ENCODE measurements around the gene CCDC178. TPM values are rescaled to one million over a fixed set of nuclear protein-coding genes. Genes with fewer than 3 reads are reported as not detected.

The CCDC178 gene
- total RNA-seq, 1 experiment from 2014 or later: not detected

DNA sequence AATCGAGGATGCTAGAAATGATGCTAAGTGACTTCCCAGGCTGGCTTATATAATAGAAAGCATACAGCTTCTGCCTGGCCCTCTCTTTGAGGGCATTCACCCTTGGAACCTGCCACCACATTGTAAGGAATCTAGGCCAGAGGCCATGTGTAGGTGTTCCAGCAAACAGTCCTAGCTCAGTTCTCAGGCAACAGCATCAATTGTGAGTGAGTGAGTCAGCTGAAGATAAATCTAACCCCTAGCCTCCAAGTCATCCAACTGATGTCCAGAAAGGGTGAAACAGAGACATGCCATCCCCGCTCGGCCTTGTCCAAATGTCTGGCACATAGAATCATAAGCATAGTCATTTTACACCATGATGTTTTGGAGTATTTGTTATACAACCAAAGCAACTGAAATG, 343.4 kb downstream of the CCDC178 start:
- no peak overlapping the region for H3K4me3 ChIP-seq
- intact Hi-C loops (cut with micrococcal nuclease; ENCODE audit: unreplicated experiment): no loop called here
- no peaks in the 10 kb centered on the region for H4K20me1 ChIP-seq (ENCODE audit: insufficient read depth)
- H3K27ac ChIP-seq: no peak overlapping the region
- BruUV-seq (replicated peaks): no TSS peak
- POLR2A ChIA-PET (ENCODE audit: unreplicated experiment): no interaction called here
- no peaks in the 10 kb centered on the region for H3K4me1 ChIP-seq (replicated peaks; ENCODE audit: insufficient read depth)
- no peaks in the 10 kb centered on the region for H3K9me3 ChIP-seq (ENCODE audit: insufficient read depth, low read depth)
- H3K79me2 ChIP-seq (ENCODE audit: low read depth): no peaks in the 10 kb centered on the region
- H3K36me3 ChIP-seq (ENCODE audit: low read depth): no peaks in the 10 kb centered on the region
- no peaks in the 10 kb centered on the region for H3F3A ChIP-seq (ENCODE audit: insufficient read depth, low read depth)
- CTCF ChIA-PET: no interaction called here
- no peaks in the 10 kb centered on the region for H3K27me3 ChIP-seq (ENCODE audit: insufficient read depth, low read depth)
- H3K4me2 ChIP-seq: no peak overlapping the region
- TF ChIP-seq EZH2 (IDR thresholded peaks at IDR 0.05; ENCODE audit: low read depth): no peak
- TF ChIP-seq, protein P1, sequence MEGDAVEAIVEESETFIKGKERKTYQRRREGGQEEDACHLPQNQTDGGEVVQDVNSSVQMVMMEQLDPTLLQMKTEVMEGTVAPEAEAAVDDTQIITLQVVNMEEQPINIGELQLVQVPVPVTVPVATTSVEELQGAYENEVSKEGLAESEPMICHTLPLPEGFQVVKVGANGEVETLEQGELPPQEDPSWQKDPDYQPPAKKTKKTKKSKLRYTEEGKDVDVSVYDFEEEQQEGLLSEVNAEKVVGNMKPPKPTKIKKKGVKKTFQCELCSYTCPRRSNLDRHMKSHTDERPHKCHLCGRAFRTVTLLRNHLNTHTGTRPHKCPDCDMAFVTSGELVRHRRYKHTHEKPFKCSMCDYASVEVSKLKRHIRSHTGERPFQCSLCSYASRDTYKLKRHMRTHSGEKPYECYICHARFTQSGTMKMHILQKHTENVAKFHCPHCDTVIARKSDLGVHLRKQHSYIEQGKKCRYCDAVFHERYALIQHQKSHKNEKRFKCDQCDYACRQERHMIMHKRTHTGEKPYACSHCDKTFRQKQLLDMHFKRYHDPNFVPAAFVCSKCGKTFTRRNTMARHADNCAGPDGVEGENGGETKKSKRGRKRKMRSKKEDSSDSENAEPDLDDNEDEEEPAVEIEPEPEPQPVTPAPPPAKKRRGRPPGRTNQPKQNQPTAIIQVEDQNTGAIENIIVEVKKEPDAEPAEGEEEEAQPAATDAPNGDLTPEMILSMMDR (conservative IDR thresholded peaks at IDR 0.05): no peak
- H3K9me2 ChIP-seq (ENCODE audit: insufficient read depth): no peaks in the 10 kb centered on the region
- no peak overlapping the region for H2AFZ ChIP-seq
- no peak for DNase-seq

DNA sequence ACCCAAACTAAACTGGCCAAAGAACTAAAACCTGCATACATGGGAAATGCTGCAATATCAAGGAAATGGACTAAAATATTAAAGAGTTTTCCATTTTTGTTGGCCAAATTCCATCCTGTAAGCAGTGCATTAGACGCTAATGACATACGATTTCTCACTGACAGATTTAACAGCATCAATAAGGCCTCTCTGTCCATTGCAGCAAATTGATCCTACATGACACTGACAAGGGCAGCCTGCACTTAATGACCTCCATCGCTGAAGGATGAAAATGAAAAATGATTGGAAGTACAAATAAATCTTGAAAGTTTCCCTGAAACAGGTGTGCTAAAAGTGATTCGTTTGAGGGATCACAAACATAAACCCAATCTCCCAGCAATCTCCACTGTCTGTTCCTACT, 350.1 kb downstream of the CCDC178 start:
- Histone ChIP-seq H3K36me3 (ENCODE audit: low read depth) (no peaks in the 10 kb centered on the region), H3F3A (ENCODE audit: insufficient read depth, low read depth) (no peaks in the 10 kb centered on the region), H2AFZ (no peak overlapping the region), H3K4me2 (no peak overlapping the region), H4K20me1 (ENCODE audit: insufficient read depth) (no peaks in the 10 kb centered on the region), H3K27me3 (ENCODE audit: insufficient read depth, low read depth) (no peaks in the 10 kb centered on the region), H3K9me3 (ENCODE audit: insufficient read depth, low read depth) (no peaks in the 10 kb centered on the region), H3K9me2 (ENCODE audit: insufficient read depth) (no peaks in the 10 kb centered on the region), H3K4me1 (replicated peaks; ENCODE audit: insufficient read depth) (no peaks in the 10 kb centered on the region), H3K27ac (no peak overlapping the region), H3K4me3 (no peak overlapping the region), H3K79me2 (ENCODE audit: low read depth) (no peaks in the 10 kb centered on the region)
- ChIA-PET POLR2A (ENCODE audit: unreplicated experiment) (no interaction called here), CTCF (no interaction called here)
- no peak for DNase-seq
- intact Hi-C loops (cut with micrococcal nuclease; ENCODE audit: unreplicated experiment): no loop called here
- TF ChIP-seq, protein P1 (conservative IDR thresholded peaks at IDR 0.05): no peak
- TF ChIP-seq EZH2 (IDR thresholded peaks at IDR 0.05; ENCODE audit: low read depth): no peak
- BruUV-seq (replicated peaks): no TSS peak

DNA sequence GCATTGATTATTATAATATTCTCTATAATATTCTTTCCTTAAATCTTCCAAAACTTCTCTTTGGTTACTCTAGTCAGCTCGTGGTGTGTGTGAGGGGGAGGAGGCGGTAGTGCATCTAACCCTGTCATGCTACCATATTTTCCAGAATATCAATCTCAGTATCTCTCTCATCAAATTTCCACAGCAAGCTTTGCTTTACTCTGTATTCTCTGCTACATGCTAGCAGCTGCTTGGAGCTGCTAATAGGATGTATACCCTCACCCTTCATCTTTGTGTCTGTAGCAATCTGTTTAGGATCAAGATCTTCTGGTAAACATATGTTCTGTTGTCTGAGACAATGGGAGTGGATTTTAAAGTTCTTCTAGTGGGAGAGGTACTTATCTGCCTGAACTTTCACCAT, 363.9 kb downstream of the CCDC178 start:
- no peaks in the 10 kb centered on the region for H3K79me2 ChIP-seq (ENCODE audit: low read depth)
- H3K4me3 ChIP-seq: no peak overlapping the region
- TF ChIP-seq EZH2 (IDR thresholded peaks at IDR 0.05; ENCODE audit: low read depth): no peak
- TF ChIP-seq, protein P1 (conservative IDR thresholded peaks at IDR 0.05): no peak
- no peaks in the 10 kb centered on the region for H4K20me1 ChIP-seq (ENCODE audit: insufficient read depth)
- no peaks in the 10 kb centered on the region for H3F3A ChIP-seq (ENCODE audit: insufficient read depth, low read depth)
- H3K27me3 ChIP-seq (ENCODE audit: insufficient read depth, low read depth): no peaks in the 10 kb centered on the region
- H3K4me2 ChIP-seq: no peak overlapping the region
- no peaks in the 10 kb centered on the region for H3K9me2 ChIP-seq (ENCODE audit: insufficient read depth)
- POLR2A ChIA-PET (ENCODE audit: unreplicated experiment): no interaction called here
- no TSS peak for BruUV-seq (replicated peaks)
- no peak overlapping the region for H3K27ac ChIP-seq
- H3K36me3 ChIP-seq (ENCODE audit: low read depth): no peaks in the 10 kb centered on the region
- CTCF ChIA-PET: no interaction called here
- H2AFZ ChIP-seq: no peak overlapping the region
- DNase-seq: no peak
- intact Hi-C loops (cut with micrococcal nuclease; ENCODE audit: unreplicated experiment): no loop called here
- H3K4me1 ChIP-seq (replicated peaks; ENCODE audit: insufficient read depth): no peaks in the 10 kb centered on the region
- H3K9me3 ChIP-seq (ENCODE audit: insufficient read depth, low read depth): no peaks in the 10 kb centered on the region

Measured in PC-9 (cell line).